GM18868 (cell line): ENCODE measurements around the gene STK11IP.
A peak's percentile ranks its signal among the peaks of the same experiment; 100 is the strongest.
"Not testable (repeated sequence)": the region's sequence is repeated elsewhere in the genome, so short reads cannot be mapped to it uniquely, and the experiment has no call there.

Experiments
- ATAC-seq: cut with Tn5 transposase; IDR thresholded peaks from one replicate; pipeline ENCODE4 v1.9.1; 2021; ENCODE audit warnings: mild to moderate bottlenecking, moderate library complexity; ENCODE audit not compliant: unreplicated experiment

The STK11IP gene

DNA sequence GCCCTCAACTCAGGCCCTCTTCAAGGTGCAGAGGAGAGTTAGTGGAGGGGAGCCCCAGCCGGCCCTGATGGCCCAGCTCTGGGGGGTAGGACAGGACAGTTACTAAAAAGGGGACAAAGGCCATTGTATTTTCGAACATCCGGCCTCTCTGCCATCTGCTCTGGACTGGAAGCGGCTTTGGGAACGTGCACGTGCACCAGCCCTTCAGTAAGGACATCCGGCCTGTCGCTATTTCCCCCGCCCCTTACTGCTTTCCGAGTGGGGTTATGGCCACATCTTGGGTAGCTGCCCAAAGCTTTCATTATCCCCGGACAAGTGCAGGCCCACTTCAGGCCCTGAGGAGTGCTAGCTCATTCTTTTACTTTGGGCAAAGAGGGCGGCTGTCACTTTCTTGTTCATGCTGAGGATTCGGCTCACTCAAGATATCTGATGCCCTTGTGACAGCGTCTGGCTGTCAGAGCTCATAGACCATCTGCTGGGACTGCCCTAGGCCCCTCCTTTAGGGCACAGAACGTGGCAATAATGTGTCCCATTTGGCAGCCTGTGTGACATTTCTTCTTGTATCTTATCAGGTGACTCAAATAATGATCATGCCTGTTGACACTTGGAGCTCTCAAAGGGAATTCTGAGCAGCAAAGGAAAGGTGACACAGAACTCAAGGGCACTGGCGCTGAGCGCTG, 47.3 kb downstream of the STK11IP start:
- ATAC-seq: no peak

DNA sequence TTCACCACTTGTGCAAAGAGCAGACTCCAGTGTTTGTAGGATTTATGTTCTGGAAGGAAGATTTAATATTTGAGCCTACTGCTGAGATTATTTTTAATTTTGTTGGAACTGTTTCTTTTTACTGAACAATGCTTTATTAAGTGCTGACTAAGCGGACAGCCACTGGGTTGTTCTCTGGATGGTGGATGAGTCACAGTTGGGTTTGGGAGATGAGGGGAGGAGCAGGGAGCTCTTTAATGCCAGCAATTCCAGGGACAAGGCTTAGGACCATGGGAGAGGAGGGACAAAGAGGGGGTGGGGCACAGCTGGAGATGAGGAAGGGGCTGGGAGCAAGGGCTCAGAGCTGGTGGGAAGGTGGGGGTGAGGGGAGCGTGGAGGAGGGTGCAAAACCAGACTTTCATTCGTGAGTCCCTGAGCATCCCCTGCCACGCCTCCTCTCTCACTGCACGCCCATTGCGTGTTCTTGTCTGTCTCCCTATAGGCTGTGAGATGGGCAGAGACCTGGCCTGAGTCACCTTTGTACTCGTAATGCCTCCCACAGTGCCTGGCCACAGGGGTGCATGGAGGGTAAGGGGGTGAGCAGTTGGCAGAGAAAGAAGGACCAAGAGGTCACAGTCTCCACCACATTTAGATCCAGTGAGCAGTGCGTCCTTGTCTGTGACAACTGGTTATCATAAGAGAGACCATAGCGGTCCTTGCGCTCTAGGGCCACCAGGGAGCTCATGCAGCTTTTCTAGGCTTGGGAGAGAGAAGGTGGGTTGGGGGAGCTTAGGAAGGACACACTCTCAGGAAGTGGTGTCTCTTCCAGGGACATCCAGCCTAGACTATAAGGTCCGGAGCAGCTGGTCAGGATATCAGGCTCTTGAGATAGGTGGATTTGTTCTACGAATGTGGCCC, 48.2 kb downstream of the STK11IP start:
- no peak for ATAC-seq

- ATAC-seq: no peak
Measured at GRCh38 chr2:219648176-219648575, 50.5 kb downstream of the STK11IP start.

DNA sequence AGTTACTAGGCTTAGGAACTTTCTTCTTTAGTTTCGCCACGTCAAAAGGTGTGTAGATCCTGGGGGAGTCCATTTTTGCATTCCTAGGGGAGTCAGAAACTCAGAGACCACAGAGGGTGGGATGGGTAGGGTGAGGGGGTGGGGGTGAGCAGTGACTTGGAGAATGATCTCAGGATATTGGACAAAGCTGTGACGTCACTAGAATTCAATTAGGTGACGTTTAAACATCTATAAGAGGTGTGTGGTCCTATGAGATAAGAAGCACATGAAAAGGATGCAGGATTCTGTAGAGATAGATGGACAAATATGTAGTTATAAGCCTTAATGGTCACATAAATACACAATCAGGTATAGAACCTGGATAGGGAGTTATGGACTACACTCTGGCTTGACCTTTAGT, 51.3 kb downstream of the STK11IP start:
- ATAC-seq: no peak

- no peak for ATAC-seq
Measured at GRCh38 chr2:219650426-219651248, 53.0 kb downstream of the STK11IP start.

DNA sequence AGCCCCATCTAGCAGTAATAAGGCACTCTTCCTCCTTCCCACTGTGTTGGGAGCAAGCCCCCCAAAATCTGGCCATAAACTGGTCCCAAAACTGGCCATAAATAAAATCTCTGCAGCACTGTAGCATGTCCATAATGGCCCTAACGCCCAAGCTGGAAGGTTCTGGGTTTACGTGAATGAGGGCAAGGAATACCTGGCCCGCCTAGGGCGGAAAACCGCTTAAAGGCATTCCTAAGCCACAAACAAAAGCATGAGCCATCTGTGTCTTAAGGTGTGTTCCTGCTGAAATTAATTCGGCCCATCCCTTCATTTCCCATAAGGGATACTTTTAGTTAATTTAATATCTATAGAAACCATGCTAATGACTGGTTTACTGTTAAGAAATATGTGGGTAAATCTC, 54.0 kb downstream of the STK11IP start:
- not testable (repeated sequence) for ATAC-seq

DNA sequence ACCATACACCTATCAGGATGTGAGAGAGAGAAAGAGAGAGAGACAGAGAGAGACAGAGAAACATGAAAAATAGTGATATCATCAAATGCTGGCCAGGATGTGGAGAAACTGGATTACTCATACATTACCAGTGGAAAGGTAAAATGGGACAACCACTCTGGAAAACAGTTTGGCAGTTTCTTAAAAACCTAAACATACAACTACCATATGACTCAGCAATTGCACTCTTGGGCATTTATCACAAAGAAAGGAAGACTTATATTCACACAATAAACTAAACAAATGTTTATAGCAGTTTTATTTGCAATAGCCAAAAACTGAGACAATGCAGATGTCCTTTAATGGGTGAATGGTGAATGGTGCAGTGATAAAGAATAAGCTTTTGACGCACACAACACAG, 58.9 kb downstream of the STK11IP start:
- no peak for ATAC-seq

DNA sequence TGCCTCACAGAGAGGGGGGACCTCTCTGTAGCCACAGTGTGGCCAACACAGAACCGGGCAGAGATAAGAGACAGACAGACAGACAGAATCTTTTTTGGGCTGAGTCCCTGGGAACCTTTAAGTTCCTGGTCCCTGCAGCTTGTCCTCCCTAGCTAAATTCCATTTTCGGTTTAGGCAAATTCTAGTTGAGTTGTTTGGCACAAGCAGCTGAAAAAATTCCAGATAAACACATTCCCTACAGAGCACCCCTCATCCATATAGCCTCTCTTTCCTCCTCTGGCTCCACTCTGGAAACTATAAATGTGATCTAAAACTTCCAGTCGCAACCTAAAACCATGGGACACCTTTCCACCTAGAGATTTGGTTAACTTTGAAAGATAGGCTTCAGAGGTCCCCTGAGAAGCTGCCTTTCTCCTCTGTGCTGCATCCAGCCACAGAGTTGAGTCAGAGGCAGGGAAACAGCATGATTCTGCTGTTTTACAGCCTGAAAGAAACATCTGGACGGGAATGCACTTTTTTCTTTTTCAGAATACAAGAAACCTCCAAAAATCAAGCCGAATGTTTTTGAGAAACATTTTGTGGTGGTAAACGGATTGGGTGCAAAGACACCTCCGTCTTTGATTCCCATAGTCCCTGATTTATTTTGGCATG, 60.7 kb downstream of the STK11IP start:
- no peak for ATAC-seq

GRCh38 chr2:219658874-219659273, 61.2 kb downstream of the STK11IP start:
- ATAC-seq: no peak

DNA sequence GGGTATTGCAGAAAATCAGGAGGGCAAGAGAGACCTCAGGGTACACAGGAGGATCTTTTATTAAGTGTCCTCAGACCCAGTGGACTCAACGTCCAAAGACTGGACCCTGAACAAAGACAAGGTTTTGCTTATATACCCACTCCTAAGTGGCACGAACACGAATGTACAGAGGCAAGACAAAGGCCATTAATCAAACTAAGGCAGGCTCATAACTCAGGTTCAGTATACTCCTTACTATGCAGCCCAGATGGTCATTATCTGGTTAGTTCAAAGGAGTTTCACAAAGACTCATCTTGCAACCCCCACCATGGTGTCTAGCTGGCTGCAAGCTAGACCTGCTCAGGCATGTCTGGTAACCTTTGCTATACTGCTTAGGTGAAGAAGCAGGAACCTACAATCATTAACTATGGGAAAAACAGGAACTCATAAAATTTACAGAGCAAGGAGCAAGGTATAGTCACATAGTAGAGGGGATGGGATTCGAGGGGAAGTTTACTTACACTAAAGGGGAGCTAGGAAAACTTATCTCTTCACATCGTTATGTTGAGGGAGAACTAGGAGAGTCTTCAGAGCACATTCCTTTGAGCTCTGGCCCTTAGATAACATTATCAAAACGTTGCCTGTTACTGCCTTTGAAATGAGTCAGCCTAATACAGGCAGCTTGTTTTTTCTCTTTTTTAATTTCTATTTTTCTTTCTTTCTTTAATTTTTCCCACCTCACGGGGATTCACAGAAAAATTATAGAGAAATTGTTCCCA, 63.7 kb downstream of the STK11IP start:
- peak; percentile 93 for ATAC-seq

DNA sequence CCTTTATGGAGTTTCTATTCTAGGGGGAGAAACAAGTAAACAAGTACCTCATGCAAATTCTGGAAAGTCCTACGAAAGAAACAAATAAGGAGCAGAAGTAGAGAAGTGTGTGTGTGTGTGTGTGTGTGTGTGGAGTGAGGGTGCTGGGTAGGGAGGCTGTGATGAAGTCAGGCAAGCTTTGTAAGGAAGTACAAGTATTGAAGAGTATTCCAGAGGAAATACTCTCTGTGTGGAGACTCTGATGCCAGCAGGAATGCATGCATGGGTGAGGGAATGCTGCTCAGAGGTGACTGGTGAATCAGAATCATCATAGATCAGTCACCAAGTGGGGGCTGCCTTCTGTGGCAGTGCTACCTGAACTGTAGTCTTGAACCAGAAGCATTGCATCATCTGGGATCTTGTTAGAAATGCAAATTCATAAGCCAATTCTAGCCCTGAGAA, 64.3 kb downstream of the STK11IP start:
- no peak for ATAC-seq

GRCh38 chr2:219662566-219662965, 64.9 kb downstream of the STK11IP start:
- no peak for ATAC-seq

GRCh38 chr2:219663116-219663762, 65.6 kb downstream of the STK11IP start:
- ATAC-seq: no peak

DNA sequence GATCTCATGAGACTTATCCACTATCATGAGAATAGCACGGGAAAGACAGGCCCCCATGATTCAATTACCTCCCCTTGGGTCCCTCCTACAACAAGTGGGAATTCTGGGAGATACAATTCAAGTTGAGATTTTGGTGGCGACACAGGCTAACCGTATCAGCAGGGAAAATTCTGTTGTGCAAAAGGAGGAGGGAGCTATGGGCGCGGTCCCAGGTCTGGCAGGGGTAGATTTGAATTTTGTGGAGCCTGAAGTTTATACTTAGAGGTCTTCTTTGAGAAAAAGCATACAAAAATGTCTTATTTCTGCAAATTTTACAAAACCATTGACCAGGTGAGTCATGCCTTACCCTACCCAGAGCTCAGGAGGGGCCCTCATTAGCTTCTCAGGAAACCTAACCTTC, 66.4 kb downstream of the STK11IP start:
- no peak for ATAC-seq

DNA sequence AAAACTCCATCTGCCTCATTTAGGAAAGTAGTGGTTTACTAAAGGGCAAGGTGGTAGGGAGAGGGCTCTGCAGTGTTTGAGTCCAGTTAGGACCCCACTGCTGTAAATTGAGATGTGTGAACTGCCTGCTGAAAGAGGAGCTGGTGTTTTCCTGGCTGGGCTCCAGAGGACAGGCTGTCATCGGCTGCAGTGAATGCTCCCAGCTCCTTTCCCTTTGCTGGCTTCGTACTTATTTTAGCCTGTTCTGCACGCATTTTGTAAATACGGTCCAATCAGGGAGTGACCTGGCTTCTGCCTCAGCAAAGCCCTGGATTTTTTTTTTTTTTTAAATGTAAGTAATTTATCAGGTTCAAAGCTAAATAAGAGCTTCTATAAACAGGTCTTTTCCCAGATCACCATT, 67.3 kb downstream of the STK11IP start:
- ATAC-seq: no peak

DNA sequence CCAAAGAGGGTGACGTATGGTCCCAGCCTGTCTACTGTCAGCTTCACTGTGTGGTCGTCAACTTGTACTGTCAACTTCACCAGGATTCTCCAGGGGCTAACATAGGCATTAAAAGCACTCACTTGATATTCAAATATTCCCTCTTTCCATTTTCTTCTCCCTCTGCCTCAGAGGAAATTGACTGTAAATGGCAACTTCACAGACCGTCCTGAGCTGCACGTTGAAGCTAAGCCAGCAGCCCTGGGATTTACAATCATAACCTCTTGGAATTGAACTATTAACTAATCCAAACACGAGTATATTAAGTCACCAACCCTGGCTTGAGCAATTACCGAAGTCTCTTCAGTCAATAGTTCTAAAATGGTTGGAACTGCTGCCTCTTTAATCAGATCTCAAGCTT, 68.3 kb downstream of the STK11IP start:
- ATAC-seq: no peak
